Mesodermal cell (in vitro differentiated cells): ENCODE data around the gene COQ9.

Experiments used
- H3K27ac ChIP-seq: 2 replicates; pipeline ENCODE4 v1.7.0; 2013; ENCODE audit warnings: mild to moderate bottlenecking, low read depth, low read length, moderate library complexity; ENCODE audit not compliant: severe bottlenecking
- H3K36me3 ChIP-seq: 2 replicates; pipeline ENCODE4 v1.7.1; 2013; ENCODE audit warnings: mild to moderate bottlenecking, low read length, moderate library complexity; ENCODE audit not compliant: control insufficient read depth, insufficient read depth
- H3K4me1 ChIP-seq: one replicate; pipeline ENCODE4 v1.7.1; 2013; ENCODE audit warnings: mild to moderate bottlenecking, low read length; ENCODE audit not compliant: insufficient read depth, control insufficient read depth, poor library complexity, severe bottlenecking
- H3K4me3 ChIP-seq: 2 replicates; pipeline ENCODE4 v1.7.0; 2013; ENCODE audit warnings: low read length, control low read depth, mild to moderate bottlenecking; ENCODE audit not compliant: insufficient read depth, poor library complexity, severe bottlenecking; ENCODE audit errors: extremely low read depth
- H3K9me3 ChIP-seq: 2 replicates; pipeline ENCODE4 v1.7.1; 2013; ENCODE audit warnings: mild to moderate bottlenecking, low read length, moderate library complexity; ENCODE audit not compliant: control insufficient read depth
- WGBS, 2 experiments: methylation state at CpG; one replicate each; pipeline ENCODE4 v1.1.5; 2013; ENCODE audit warnings: missing lambda C conversion rate in 2 of 2; ENCODE audit not compliant: insufficient coverage in 2 of 2; 5-methylcytosine and 5-hydroxymethylcytosine counted together

The COQ9 gene

GRCh38 chr16:57479205-57479975 is 32.1 kb downstream of the COQ9 start:
- 14 to 15% methylated on average over 30 to 32 of the region's 36 CpGs for WGBS, 2 experiments
- H3K9me3 ChIP-seq = no peaks in the 10 kb centered on the region
- peaks cover 42% of the 10 kb centered on the region for H3K4me1 ChIP-seq
- peak overlapping the region; percentile 53 for H3K4me3 ChIP-seq
- peaks cover 96% of the 10 kb centered on the region for H3K36me3 ChIP-seq
- peak overlapping the region; percentile 60 for H3K27ac ChIP-seq

- Histone ChIP-seq H3K36me3 (peaks cover 96% of the 10 kb centered on the region), H3K9me3 (no peaks in the 10 kb centered on the region), H3K27ac (peak overlapping the region; percentile 60), H3K4me3 (peak overlapping the region; percentile 53), H3K4me1 (peaks cover 45% of the 10 kb centered on the region)
- WGBS, 2 experiments = 32 to 43% methylated on average over 12 of the region's 15 CpGs
Measured at GRCh38 chr16:57479976-57480753, 32.9 kb downstream of the COQ9 start.

- Histone ChIP-seq H3K36me3 (peaks cover 94% of the 10 kb centered on the region), H3K4me3 (peak overlapping the region; percentile 53), H3K4me1 (peaks cover 46% of the 10 kb centered on the region), H3K27ac (peak overlapping the region; percentile 60), H3K9me3 (no peaks in the 10 kb centered on the region)
- WGBS, 2 experiments = 90 to 98% methylated on average over 5 to 6 of the region's 6 CpGs
Measured at GRCh38 chr16:57480754-57481230, 33.5 kb downstream of the COQ9 start.

- WGBS, 2 experiments = 96 to 100% methylated on average over 3 of the region's 4 CpGs
- peak overlapping the region; percentile 37 for H3K27ac ChIP-seq
Measured at GRCh38 chr16:57481421-57481820, 34.1 kb downstream of the COQ9 start.

GRCh38 chr16:57482845-57483545 is 35.7 kb downstream of the COQ9 start:
- Histone ChIP-seq H3K27ac (peak overlapping the region; percentile 62), H3K36me3 (peaks cover 72% of the 10 kb centered on the region), H3K9me3 (no peaks in the 10 kb centered on the region), H3K4me1 (peaks cover 45% of the 10 kb centered on the region), H3K4me3 (peak overlapping the region; percentile 88)
- WGBS, 2 experiments = 87 to 92% methylated on average over 5 to 13 of the region's 14 CpGs

More at GRCh38 chr16:57481421-57481820, 34.1 kb downstream of the COQ9 start:
- Histone ChIP-seq H3K4me3 (peak overlapping the region; percentile 53), H3K9me3 (no peaks in the 10 kb centered on the region), H3K4me1 (peaks cover 43% of the 10 kb centered on the region), H3K36me3 (peaks cover 88% of the 10 kb centered on the region)

GRCh38 chr16:57483725-57484514 is 36.6 kb downstream of the COQ9 start:
- peak overlapping the region; percentile 1 for H3K27ac ChIP-seq
- 84 to 90% methylated on average over 15 of the region's 19 CpGs for WGBS, 2 experiments
- no peaks in the 10 kb centered on the region for H3K9me3 ChIP-seq
- peaks cover 42% of the 10 kb centered on the region for H3K4me1 ChIP-seq
- H3K36me3 ChIP-seq = peaks cover 63% of the 10 kb centered on the region
- peak overlapping the region; percentile 88 for H3K4me3 ChIP-seq

- Histone ChIP-seq H3K36me3 (peaks cover 56% of the 10 kb centered on the region), H3K4me3 (peak overlapping the region; percentile 88), H3K27ac (peak overlapping the region; percentile 68), H3K4me1 (peaks cover 42% of the 10 kb centered on the region), H3K9me3 (peaks cover 5% of the 10 kb centered on the region)
- 85 to 89% methylated on average over 7 to 8 of the region's 8 CpGs for WGBS, 2 experiments
Measured at GRCh38 chr16:57484515-57485005, 37.3 kb downstream of the COQ9 start.

GRCh38 chr16:57485091-57485915 is 38.0 kb downstream of the COQ9 start:
- Histone ChIP-seq H3K9me3 (peaks cover 7% of the 10 kb centered on the region), H3K4me1 (peaks cover 42% of the 10 kb centered on the region), H3K4me3 (peak overlapping the region; percentile 88), H3K36me3 (peaks cover 50% of the 10 kb centered on the region), H3K27ac (peak overlapping the region; percentile 68)
- 67 to 73% methylated on average over 9 to 11 of the region's 14 CpGs for WGBS, 2 experiments
